GM19452 (cell line): Measurements from ENCODE around the gene COP1.
"Not testable (repeated sequence)": the region's sequence is repeated elsewhere in the genome, so short reads cannot be mapped to it uniquely, and the experiment has no call there.

Experiments
- ATAC-seq: cut with Tn5 transposase; IDR thresholded peaks from one replicate; pipeline ENCODE4 v1.9.1; 2021; ENCODE audit not compliant: unreplicated experiment

Gene COP1

GRCh38 chr1:176136891-176137290, 70.2 kb downstream of the COP1 start:
- ATAC-seq: no peak

GRCh38 chr1:176134666-176135065, 72.4 kb downstream of the COP1 start:
- ATAC-seq: no peak

- ATAC-seq: no peak
These were observed 84.8 kb downstream of the COP1 start for GRCh38 chr1:176122282-176122681.

GRCh38 chr1:176119549-176119948, 87.5 kb downstream of the COP1 start:
- no peak for ATAC-seq

GRCh38 chr1:176118985-176119384, 88.1 kb downstream of the COP1 start:
- ATAC-seq: no peak

- no peak for ATAC-seq
These were observed 95.3 kb downstream of the COP1 start for GRCh38 chr1:176111835-176112234.

GRCh38 chr1:176110203-176110602, 96.9 kb downstream of the COP1 start:
- ATAC-seq: no peak

- ATAC-seq: no peak
These were observed 104.2 kb downstream of the COP1 start for GRCh38 chr1:176102768-176103350.

GRCh38 chr1:176101951-176102642, 105.0 kb downstream of the COP1 start:
- ATAC-seq: no peak

- no peak for ATAC-seq
These were observed 108.5 kb downstream of the COP1 start for GRCh38 chr1:176098560-176098959.

GRCh38 chr1:176096015-176096414, 111.1 kb downstream of the COP1 start:
- ATAC-seq: no peak

GRCh38 chr1:176090766-176091165, 116.3 kb downstream of the COP1 start:
- no peak for ATAC-seq

- ATAC-seq: not testable (repeated sequence)
These were observed 119.3 kb downstream of the COP1 start for GRCh38 chr1:176087746-176088145.

GRCh38 chr1:176073524-176074157, 133.4 kb downstream of the COP1 start:
- peak; percentile 63 for ATAC-seq

GRCh38 chr1:176068901-176069300, 138.2 kb downstream of the COP1 start:
- no peak for ATAC-seq

- ATAC-seq: no peak
These were observed 138.8 kb downstream of the COP1 start for GRCh38 chr1:176068256-176068655.

- ATAC-seq: no peak
These were observed 140.4 kb downstream of the COP1 start for GRCh38 chr1:176066709-176067108.

- ATAC-seq: no peak
These were observed 148.4 kb downstream of the COP1 start for GRCh38 chr1:176058686-176059085.

- ATAC-seq: no peak
These were observed 150.8 kb downstream of the COP1 start for GRCh38 chr1:176056312-176056711.

GRCh38 chr1:176055398-176055797, 151.7 kb downstream of the COP1 start:
- ATAC-seq: no peak

- ATAC-seq: no peak
These were observed 155.1 kb downstream of the COP1 start for GRCh38 chr1:176051902-176052518.

GRCh38 chr1:176051402-176051801, 155.7 kb downstream of the COP1 start:
- no peak for ATAC-seq
